Spleen (tissue), 11 donors: ENCODE measurements around the gene FBLN2. TPM values are rescaled to one million over a fixed set of nuclear protein-coding genes. Genes with fewer than 3 reads are reported as not detected.

ENCODE experiments used
- DNase-seq: peaks from one replicate; pipeline ENCODE4 v3.0.0-alpha.2; 2020
- H3K27ac ChIP-seq, 8 donors: fragments of 200-600 bp; sonication (generic) in 7 of 8; 1 replicate in 4 of 8; 2 replicates in 4 of 8; pipeline versions ENCODE4 v1.5.0 to v1.8.0; 2016 to 2021; ENCODE audit warnings: inconsistent platforms in 4 of 8, mild to moderate bottlenecking in 4 of 8, moderate library complexity in 1 of 8
- H3K27me3 ChIP-seq, 7 donors: fragments of 200-600 bp; sonication (generic) in 6 of 7; replicated peaks in 1 of 7; 1 replicate in 4 of 7; 2 replicates in 3 of 7; pipeline versions ENCODE4 v1.5.0 to v1.8.0; 2016 to 2021; ENCODE audit warnings: inconsistent platforms in 3 of 7, mild to moderate bottlenecking in 1 of 7
- H3K36me3 ChIP-seq, 6 donors: fragments of 200-600 bp; sonication (generic) in 5 of 6; 1 replicate in 4 of 6; 2 replicates in 2 of 6; pipeline versions ENCODE4 v1.5.0 to v1.8.0; 2016 to 2021; ENCODE audit warnings: inconsistent platforms in 2 of 6
- H3K4me1 ChIP-seq, 6 donors: fragments of 200-600 bp; sonication (generic) in 5 of 6; 1 replicate in 3 of 6; 2 replicates in 3 of 6; pipeline versions ENCODE4 v1.5.0 to v1.8.0; 2016 to 2021; ENCODE audit warnings: inconsistent platforms in 3 of 6
- H3K4me3 ChIP-seq, 8 donors: fragments of 200-600 bp; sonication (generic) in 7 of 8; 1 replicate in 4 of 8; 2 replicates in 4 of 8; pipeline versions ENCODE4 v1.5.0 to v1.8.0; 2016 to 2021; ENCODE audit warnings: inconsistent platforms in 4 of 8, mild to moderate bottlenecking in 4 of 8, moderate library complexity in 2 of 8
- H3K9me3 ChIP-seq, 8 donors: fragments of 200-600 bp; sonication (generic) in 7 of 8; 1 replicate in 4 of 8; 2 replicates in 4 of 8; pipeline versions ENCODE4 v1.5.0 to v1.8.0; 2016 to 2021; ENCODE audit warnings: inconsistent platforms in 4 of 8
- POLR2A ChIP-seq, 3 donors: fragments of 450-650 bp; IDR thresholded peaks; one replicate each; pipeline ENCODE4 v1.5.1; 2017; ENCODE audit warnings: antibody characterized with exemption in 3 of 3, mild to moderate bottlenecking in 1 of 3
- POLR2AphosphoS5 ChIP-seq, 3 donors: sonication (generic); formaldehyde crosslinking; IDR thresholded peaks; one replicate each; pipeline ENCODE4 v1.5.1; 2017; ENCODE audit warnings: antibody characterized with exemption in 3 of 3
- WGBS, 5 donors: extraction: QIAGEN DNeasy Blood & Tissue Kit in 3 of 5; methylation state at CpG; one replicate each; pipeline versions ENCODE4 v1.1.5 to v1.1.7; 2013 to 2018; 5-methylcytosine and 5-hydroxymethylcytosine counted together
- intact Hi-C: fragments of 100-400 bp; cut with DNase I; formaldehyde crosslinking; loops from one replicate; pipeline ENCODE4 v1.15.0; 2023; ENCODE audit warnings: low total_unique reads
- polyA plus RNA-seq, 3 donors: library from polyadenylated mRNA; stranded (reverse); fragments of 200-250 nt; gene quantifications; one replicate each; pipeline ENCODE4 v1.2.1, GENCODE V29; 2013
- total RNA-seq, 7 donors: library from RNA; depleted of rRNA in 3 of 7; stranded (reverse); fragments of >200 nt in 3 of 7; fragmentation: NEBNext Ultra II Directional in 4 of 7; extraction: Animal tissue kit (Norgen Biotek cat#: 25700) in 4 of 7; gene quantifications; one replicate each; pipeline versions ENCODE4 v1.1.0 to v1.2.1, GENCODE V29; 2016 to 2021
- TF ChIP-seq, protein P1 (sequence below), 11 experiments: fragments of 200-600 bp in 7 of 11; fragments of 450-650 bp in 4 of 11; sonication (generic) in 4 of 11; IDR thresholded peaks in 8 of 11; conservative IDR thresholded peaks in 3 of 11; 1 replicate in 7 of 11; 2 replicates in 4 of 11; pipeline versions ENCODE4 v1.4.0 to v1.8.0; 2016 to 2021; ENCODE audit warnings: antibody characterized with exemption in 11 of 11, inconsistent platforms in 4 of 11, mild to moderate bottlenecking in 1 of 11
- donor health status: healthy with polysubstance abuse.
- donor health status: DM: no; HTN: no; CAD: no; lungs with moderate emphysema.
- donor health status: DM: no; HTN: no; CAD: no.
- donor health status: Bipolar disorder and iron deficiency.
- donor health status: healthy.
- donor health status: DM: no; HTN: no; CAD: no.
- donor health status: DM: yes; HTN: yes; CAD: no.

FBLN2 gene
- total and polyA plus RNA-seq, 10 donors = 6.1 to 28.2 (median 12.5) TPM

GRCh38 chr3:13601692-13602080, 52.8 kb downstream of the FBLN2 start:
- H3K36me3 ChIP-seq = no peaks in the 10 kb centered on the region
- TF ChIP-seq, protein P1, sequence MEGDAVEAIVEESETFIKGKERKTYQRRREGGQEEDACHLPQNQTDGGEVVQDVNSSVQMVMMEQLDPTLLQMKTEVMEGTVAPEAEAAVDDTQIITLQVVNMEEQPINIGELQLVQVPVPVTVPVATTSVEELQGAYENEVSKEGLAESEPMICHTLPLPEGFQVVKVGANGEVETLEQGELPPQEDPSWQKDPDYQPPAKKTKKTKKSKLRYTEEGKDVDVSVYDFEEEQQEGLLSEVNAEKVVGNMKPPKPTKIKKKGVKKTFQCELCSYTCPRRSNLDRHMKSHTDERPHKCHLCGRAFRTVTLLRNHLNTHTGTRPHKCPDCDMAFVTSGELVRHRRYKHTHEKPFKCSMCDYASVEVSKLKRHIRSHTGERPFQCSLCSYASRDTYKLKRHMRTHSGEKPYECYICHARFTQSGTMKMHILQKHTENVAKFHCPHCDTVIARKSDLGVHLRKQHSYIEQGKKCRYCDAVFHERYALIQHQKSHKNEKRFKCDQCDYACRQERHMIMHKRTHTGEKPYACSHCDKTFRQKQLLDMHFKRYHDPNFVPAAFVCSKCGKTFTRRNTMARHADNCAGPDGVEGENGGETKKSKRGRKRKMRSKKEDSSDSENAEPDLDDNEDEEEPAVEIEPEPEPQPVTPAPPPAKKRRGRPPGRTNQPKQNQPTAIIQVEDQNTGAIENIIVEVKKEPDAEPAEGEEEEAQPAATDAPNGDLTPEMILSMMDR (IDR thresholded peaks at IDR 0.05 in 8 of 11, conservative IDR thresholded peaks at IDR 0.05 in 3 of 11) = no peak
- TF ChIP-seq POLR2AphosphoS5 (IDR thresholded peaks at IDR 0.05) (no peak), POLR2A (IDR thresholded peaks at IDR 0.05) (no peak)
- intact Hi-C loops = no loop called here
- no peaks in the 10 kb centered on the region for H3K9me3 ChIP-seq
- H3K27me3 ChIP-seq = peaks cover 0 to 7% (median 0%) of the 10 kb centered on the region in 7 donors
- H3K4me3 ChIP-seq = no peak overlapping the region
- no peaks in the 10 kb centered on the region for H3K4me1 ChIP-seq
- DNase-seq = no peak
- H3K27ac ChIP-seq = no peak overlapping the region

GRCh38 chr3:13605555-13605954, 56.6 kb downstream of the FBLN2 start:
- Histone ChIP-seq H3K27ac (no peak overlapping the region), H3K4me3 (no peak overlapping the region), H3K9me3 (no peaks in the 10 kb centered on the region), H3K4me1 (no peaks in the 10 kb centered on the region), H3K36me3 (peaks cover 0 to 11% (median 0%) of the 10 kb centered on the region in 6 donors), H3K27me3 (peaks cover 0 to 20% (median 0%) of the 10 kb centered on the region in 7 donors)
- no peak for TF ChIP-seq POLR2A (IDR thresholded peaks at IDR 0.05)
- TF ChIP-seq, protein P1 (IDR thresholded peaks at IDR 0.05 in 8 of 11, conservative IDR thresholded peaks at IDR 0.05 in 3 of 11) = no peak
- TF ChIP-seq POLR2AphosphoS5 (IDR thresholded peaks at IDR 0.05) = no peak
- WGBS, 5 donors = 86 to 96% (median 93%) methylated on average over 6 of the region's 6 CpGs
- peak; percentile 14 for DNase-seq
- intact Hi-C loops = no loop called here

DNA sequence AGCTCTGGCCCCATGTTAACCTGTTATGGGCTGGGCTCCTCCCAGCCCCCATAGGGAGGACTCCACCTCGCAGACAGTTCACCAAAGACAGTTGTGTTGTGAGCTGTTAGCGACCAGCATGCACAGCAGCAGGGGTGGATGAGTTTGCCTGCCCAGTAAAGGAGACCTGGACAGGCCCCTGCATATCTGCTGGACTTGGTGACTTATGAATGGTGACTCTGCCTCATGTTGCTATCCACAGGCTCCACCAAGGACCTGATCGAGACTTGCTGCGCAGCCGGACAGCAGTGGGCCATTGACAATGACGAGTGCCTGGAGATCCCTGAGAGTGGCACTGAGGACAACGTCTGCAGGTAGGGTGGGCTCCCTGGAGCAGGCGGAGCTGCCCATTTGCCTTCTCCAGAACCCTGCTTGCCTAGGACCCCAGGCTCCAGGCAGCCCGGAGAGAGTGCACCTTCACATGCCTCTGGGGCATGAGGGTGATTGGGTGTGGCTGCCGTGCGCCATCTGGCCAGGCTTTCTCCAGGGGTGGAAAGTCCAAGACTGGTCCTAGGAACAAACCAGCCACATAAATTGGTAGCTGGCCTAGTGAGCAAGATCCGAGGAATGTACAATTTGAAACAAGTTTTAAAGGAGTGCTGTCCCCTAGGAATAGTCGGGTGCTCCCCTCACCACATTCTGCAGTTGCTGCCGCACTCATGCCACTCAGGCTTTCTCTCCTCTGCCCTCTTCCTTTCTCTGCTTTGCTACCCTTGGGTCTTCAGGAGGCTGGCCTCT, 59.1 kb downstream of the FBLN2 start:
- Histone ChIP-seq H3K36me3 (peaks cover 0 to 11% (median 0%) of the 10 kb centered on the region in 6 donors), H3K4me3 (no peak overlapping the region), H3K9me3 (peaks cover 0 to 4% (median 0%) of the 10 kb centered on the region in 8 donors), H3K4me1 (no peaks in the 10 kb centered on the region), H3K27me3 (peaks cover 0 to 20% (median 0%) of the 10 kb centered on the region in 7 donors), H3K27ac (no peak overlapping the region)
- WGBS, 5 donors = 81 to 95% (median 88%) methylated on average over 4 to 14 of the region's 14 CpGs
- intact Hi-C loops = no loop called here
- TF ChIP-seq POLR2A (IDR thresholded peaks at IDR 0.05) = no peak
- TF ChIP-seq, protein P1 (IDR thresholded peaks at IDR 0.05 in 8 of 11, conservative IDR thresholded peaks at IDR 0.05 in 3 of 11) = no peak
- no peak for TF ChIP-seq POLR2AphosphoS5 (IDR thresholded peaks at IDR 0.05)
- peak; percentile 54 for DNase-seq

DNA sequence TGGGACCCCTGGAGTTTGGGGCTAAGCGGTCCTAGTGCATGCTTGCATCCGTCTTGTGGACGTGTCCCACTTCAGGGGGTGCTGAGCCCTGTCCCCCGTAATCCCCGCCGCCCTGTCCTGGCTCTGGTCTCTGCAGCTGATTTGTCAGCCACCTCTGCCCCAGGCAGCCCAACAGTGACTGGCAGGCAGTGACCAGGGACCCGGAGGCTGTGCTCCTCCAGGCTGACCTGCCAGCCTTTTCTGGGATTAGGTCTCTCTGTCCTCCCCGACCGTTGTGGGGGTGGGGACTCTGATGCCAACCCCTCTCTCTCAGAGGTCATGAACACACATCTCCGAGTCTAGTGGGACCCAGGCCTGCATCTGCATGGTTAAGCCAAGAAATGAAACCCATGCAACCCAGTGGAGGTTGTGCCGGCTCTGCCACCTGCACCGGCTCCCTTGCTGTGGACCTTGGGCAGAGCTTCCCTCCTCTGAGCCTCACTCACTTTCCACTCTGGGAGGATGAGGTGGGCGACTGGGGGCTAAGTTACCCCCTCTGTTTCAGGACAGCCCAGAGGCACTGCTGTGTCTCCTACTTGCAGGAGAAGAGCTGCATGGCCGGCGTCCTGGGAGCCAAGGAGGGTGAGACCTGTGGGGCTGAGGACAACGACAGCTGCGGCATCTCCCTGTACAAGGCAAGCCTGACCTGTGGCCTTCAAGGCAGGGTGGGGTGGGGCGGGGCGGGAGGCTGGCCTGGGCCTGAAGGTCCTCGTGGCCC, 60.2 kb downstream of the FBLN2 start:
- H3K9me3 ChIP-seq = peaks cover 0 to 11% (median 0%) of the 10 kb centered on the region in 8 donors
- H3K27ac ChIP-seq = no peak overlapping the region
- no peak overlapping the region for H3K4me3 ChIP-seq
- 86 to 96% (median 89%) methylated on average over 15 to 20 of the region's 20 CpGs for WGBS, 5 donors
- peaks cover 0 to 20% (median 0%) of the 10 kb centered on the region in 7 donors for H3K27me3 ChIP-seq
- H3K4me1 ChIP-seq = no peaks in the 10 kb centered on the region
- TF ChIP-seq POLR2AphosphoS5 (IDR thresholded peaks at IDR 0.05) = no peak
- no peak for TF ChIP-seq POLR2A (IDR thresholded peaks at IDR 0.05)
- TF ChIP-seq, protein P1 (IDR thresholded peaks at IDR 0.05 in 8 of 11, conservative IDR thresholded peaks at IDR 0.05 in 3 of 11) = no peak
- DNase-seq = peak; percentile 71
- intact Hi-C loops = no loop called here
- H3K36me3 ChIP-seq = peaks cover 0 to 19% (median 0%) of the 10 kb centered on the region in 6 donors
